Esophagus (tissue), 2 donors: Measurements from ENCODE around the gene ERGIC1. TPM values are rescaled to one million over a fixed set of nuclear protein-coding genes. Genes with fewer than 3 reads are reported as not detected.

ENCODE experiments used
- H3K27ac ChIP-seq, 2 donors: one replicate each; pipeline ENCODE4 v1.5.1; 2013; ENCODE audit warnings: low read depth in 2 of 2, mild to moderate bottlenecking in 2 of 2, inconsistent platforms in 1 of 2, low read length in 1 of 2, moderate library complexity in 1 of 2
- H3K27me3 ChIP-seq, 2 donors: one replicate each; pipeline ENCODE4 v1.6.1; 2013; ENCODE audit warnings: low read length in 2 of 2, control low read depth in 1 of 2, mild to moderate bottlenecking in 1 of 2; ENCODE audit not compliant: insufficient read depth in 2 of 2, control insufficient read depth in 1 of 2
- H3K36me3 ChIP-seq, 2 donors: one replicate each; pipeline ENCODE4 v1.6.1; 2013; ENCODE audit warnings: low read length in 1 of 2; ENCODE audit not compliant: control insufficient read depth in 2 of 2, insufficient read depth in 2 of 2
- H3K4me1 ChIP-seq, 2 donors: one replicate each; pipeline ENCODE4 v1.6.1; 2013; ENCODE audit warnings: low read length in 1 of 2; ENCODE audit not compliant: control insufficient read depth in 2 of 2, insufficient read depth in 2 of 2
- H3K4me3 ChIP-seq, 2 donors: one replicate each; pipeline ENCODE4 v1.5.1; 2013; ENCODE audit warnings: low read length in 2 of 2, mild to moderate bottlenecking in 2 of 2, low read depth in 1 of 2, moderate library complexity in 1 of 2
- H3K9me3 ChIP-seq, 2 donors: one replicate each; pipeline ENCODE4 v1.6.1; 2013; ENCODE audit warnings: mild to moderate bottlenecking in 2 of 2, low read depth in 1 of 2, low read length in 1 of 2, moderate library complexity in 1 of 2; ENCODE audit not compliant: control insufficient read depth in 2 of 2, insufficient read depth in 1 of 2
- WGBS, 2 donors: extraction: QIAGEN DNeasy Blood & Tissue Kit; methylation state at CpG; one replicate each; pipeline ENCODE4 v1.1.7; 2013; 5-methylcytosine and 5-hydroxymethylcytosine counted together
- polyA plus RNA-seq, 2 donors: library from polyadenylated mRNA; stranded (reverse); fragments of 200-250 nt; gene quantifications; one replicate each; pipeline ENCODE4 v1.2.3, GENCODE V29; 2013
- donor health status: healthy with polysubstance abuse.
- donor health status: Bipolar disorder and iron deficiency.

Gene ERGIC1
- polyA plus RNA-seq, 2 donors: 45.2 to 47.1 TPM

DNA sequence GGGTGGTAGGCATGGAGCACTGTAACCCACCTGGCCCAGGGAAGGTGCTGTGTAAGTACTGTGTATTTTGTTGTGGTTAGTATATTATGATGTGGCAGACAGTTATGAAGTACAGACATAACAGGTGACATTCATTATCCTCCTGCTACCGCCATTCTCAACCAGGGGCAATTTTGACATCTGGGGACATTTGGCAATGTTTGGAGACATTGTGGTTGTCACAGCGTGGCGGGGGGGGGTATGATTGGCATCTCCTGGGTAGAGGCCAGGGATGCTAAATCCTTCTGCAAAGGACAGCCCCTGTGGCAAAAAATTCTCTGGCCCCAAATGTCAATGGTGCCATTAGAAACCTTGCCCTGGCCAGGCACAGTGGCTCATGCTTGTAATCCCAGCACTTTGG, 115.4 kb downstream of the ERGIC1 start:
- H3K4me3 ChIP-seq: no peak overlapping the region
- 85 to 94% methylated on average over 3 of the region's 3 CpGs for WGBS, 2 donors
- no peak overlapping the region for H3K27ac ChIP-seq
- H3K36me3 ChIP-seq: peaks cover 0 to 29% of the 10 kb centered on the region in 2 donors
- H3K9me3 ChIP-seq: no peaks in the 10 kb centered on the region
- no peaks in the 10 kb centered on the region for H3K27me3 ChIP-seq
- H3K4me1 ChIP-seq: no peaks in the 10 kb centered on the region

DNA sequence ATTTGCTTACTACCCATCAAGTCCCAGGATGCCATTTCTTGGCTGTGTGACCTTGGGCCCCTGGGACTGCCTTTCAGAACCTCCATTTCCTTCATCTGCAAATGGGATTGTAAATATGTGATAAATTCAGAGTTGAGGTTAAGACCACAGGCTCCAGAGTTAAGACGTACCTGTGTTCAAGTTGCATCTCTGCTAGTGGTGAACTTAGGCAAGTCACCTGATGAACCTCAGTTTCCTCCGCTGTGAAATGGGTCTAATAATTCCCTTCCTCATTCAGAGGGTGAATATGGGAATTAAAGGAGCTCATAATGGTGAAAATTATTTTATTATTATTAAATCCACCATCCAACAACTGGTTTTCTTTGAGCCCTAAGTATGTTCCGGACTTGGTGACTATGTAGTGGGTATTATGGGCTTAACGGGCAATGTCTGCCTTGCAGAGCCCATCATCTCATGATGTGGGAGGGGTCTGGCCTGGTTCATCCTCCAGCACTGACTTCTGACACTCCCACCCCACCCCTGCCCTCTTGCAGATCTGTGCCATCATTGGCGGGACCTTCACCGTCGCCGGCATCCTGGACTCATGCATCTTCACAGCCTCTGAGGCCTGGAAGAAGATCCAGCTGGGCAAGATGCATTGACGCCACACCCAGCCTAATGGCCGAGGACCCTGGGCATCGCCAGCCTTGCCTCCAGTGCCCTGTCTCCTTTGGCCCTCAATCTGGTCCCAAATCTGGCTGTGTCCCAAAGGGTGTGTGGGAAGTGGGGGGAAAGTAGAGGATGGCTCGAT, 116.3 kb downstream of the ERGIC1 start:
- Histone ChIP-seq H3K27ac (no peak overlapping the region), H3K36me3 (peaks cover 0 to 25% of the 10 kb centered on the region in 2 donors), H3K4me1 (no peaks in the 10 kb centered on the region), H3K9me3 (no peaks in the 10 kb centered on the region), H3K4me3 (no peak overlapping the region), H3K27me3 (no peaks in the 10 kb centered on the region)
- 92 to 95% methylated on average over 12 of the region's 12 CpGs for WGBS, 2 donors

DNA sequence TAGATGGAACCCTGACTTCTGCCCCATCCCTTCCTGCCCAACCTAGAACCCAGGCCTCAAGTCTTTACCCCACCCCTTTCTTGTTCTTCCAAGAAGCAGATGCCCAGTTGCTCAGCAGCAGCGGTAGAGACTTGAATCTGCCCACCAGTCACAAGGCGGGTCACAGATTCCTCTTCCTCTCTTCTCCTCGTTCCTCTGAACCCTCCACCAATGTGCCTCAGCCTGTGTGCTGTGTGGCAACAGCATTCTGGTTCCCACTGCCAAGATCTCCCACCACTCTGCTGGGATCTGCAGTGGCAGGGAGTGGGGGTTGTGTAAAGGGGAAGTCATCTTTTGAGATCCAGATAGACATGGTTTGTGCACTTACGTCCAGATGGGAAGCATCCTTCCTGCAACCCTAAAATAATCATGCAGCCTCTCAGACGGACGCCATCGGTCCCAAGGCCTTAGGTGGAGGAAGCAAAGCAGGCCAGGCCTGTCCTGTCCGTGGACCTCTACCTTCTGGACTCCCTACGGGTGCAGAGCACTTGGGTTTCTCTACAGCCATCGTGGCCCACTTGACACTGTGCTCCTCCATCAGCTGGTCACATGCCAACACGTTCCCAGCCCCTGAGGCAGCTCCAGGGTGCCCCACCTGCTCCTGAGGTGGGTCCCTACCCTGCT, 117.5 kb downstream of the ERGIC1 start:
- Histone ChIP-seq H3K4me1 (no peaks in the 10 kb centered on the region), H3K27me3 (no peaks in the 10 kb centered on the region), H3K36me3 (peaks cover 0 to 17% of the 10 kb centered on the region in 2 donors), H3K4me3 (no peak overlapping the region), H3K9me3 (no peaks in the 10 kb centered on the region), H3K27ac (peak overlapping the region in 1 of 2 donors; percentile 34)
- WGBS, 2 donors: 82 to 90% methylated on average over 11 of the region's 11 CpGs

GRCh38 chr5:172952034-172952511, 118.0 kb downstream of the ERGIC1 start:
- no peak overlapping the region for H3K27ac ChIP-seq
- H3K9me3 ChIP-seq: no peaks in the 10 kb centered on the region
- no peak overlapping the region for H3K4me3 ChIP-seq
- H3K36me3 ChIP-seq: peaks cover 0 to 15% of the 10 kb centered on the region in 2 donors
- no peaks in the 10 kb centered on the region for H3K27me3 ChIP-seq
- 77 to 78% methylated on average over 4 of the region's 4 CpGs for WGBS, 2 donors
- no peaks in the 10 kb centered on the region for H3K4me1 ChIP-seq

GRCh38 chr5:172953776-172954675, 120.0 kb downstream of the ERGIC1 start:
- H3K9me3 ChIP-seq: no peaks in the 10 kb centered on the region
- WGBS, 2 donors: 64 to 67% methylated on average over 15 of the region's 15 CpGs
- H3K27me3 ChIP-seq: no peaks in the 10 kb centered on the region
- H3K4me1 ChIP-seq: no peaks in the 10 kb centered on the region
- no peak overlapping the region for H3K27ac ChIP-seq
- H3K4me3 ChIP-seq: no peak overlapping the region
- H3K36me3 ChIP-seq: peaks cover 0 to 15% of the 10 kb centered on the region in 2 donors

DNA sequence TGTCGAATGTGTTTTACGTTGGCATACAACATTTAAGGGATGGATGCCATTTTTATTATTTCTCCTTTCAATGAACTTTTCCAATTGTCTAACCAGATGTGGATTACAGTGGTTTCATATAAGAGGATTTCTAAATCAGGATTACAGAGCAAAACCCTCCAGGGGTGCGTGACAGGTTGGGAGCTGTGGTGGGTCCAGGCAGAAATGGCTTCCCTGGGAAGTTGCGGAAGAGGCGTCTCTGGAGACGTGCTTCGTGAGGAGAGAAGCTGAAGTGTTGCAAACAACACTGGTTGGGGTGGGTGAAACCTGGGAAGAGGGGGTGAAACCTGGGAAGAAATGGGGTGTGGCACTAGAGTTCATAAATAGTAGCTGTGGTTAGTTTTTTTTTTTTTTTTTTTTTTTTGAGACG, 120.7 kb downstream of the ERGIC1 start:
- Histone ChIP-seq H3K27ac (no peak overlapping the region), H3K4me1 (no peaks in the 10 kb centered on the region), H3K9me3 (peaks cover 0 to 3% of the 10 kb centered on the region in 2 donors), H3K27me3 (no peaks in the 10 kb centered on the region), H3K4me3 (no peak overlapping the region), H3K36me3 (peaks cover 0 to 15% of the 10 kb centered on the region in 2 donors)
- 86 to 88% methylated on average over 7 to 8 of the region's 8 CpGs for WGBS, 2 donors

GRCh38 chr5:172956228-172956627, 122.2 kb downstream of the ERGIC1 start:
- Histone ChIP-seq H3K4me3 (no peak overlapping the region), H3K9me3 (peaks cover 0 to 3% of the 10 kb centered on the region in 2 donors), H3K36me3 (peaks cover 0 to 7% of the 10 kb centered on the region in 2 donors), H3K27me3 (no peaks in the 10 kb centered on the region), H3K27ac (no peak overlapping the region), H3K4me1 (peaks cover 0 to 2% of the 10 kb centered on the region in 2 donors)
- 73 to 78% methylated on average over 3 of the region's 3 CpGs for WGBS, 2 donors

DNA sequence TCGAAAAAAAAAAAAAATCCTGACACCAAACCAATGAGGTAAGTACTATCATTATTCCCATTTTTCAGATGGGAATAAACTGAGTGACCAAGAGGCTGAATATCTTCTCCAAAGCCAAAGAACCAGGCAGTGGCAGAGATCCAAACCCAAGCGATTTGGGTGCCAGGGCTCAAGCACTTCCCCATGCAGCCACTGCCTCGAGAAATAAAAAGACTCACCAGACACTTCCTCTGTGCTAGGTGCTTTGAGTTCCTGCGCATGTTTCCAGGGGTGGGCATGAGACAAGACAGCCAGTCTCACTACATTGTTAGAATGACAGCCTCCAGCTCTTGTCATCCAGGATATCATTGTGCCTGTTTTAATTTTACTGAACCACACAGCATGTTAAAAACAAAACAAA, 122.9 kb downstream of the ERGIC1 start:
- WGBS, 2 donors: 68 to 73% methylated on average over 4 of the region's 4 CpGs
- Histone ChIP-seq H3K27ac (no peak overlapping the region), H3K27me3 (no peaks in the 10 kb centered on the region), H3K4me3 (no peak overlapping the region), H3K9me3 (peaks cover 0 to 3% of the 10 kb centered on the region in 2 donors), H3K36me3 (peaks cover 0 to under 1% of the 10 kb centered on the region in 2 donors), H3K4me1 (peaks cover 0 to 2% of the 10 kb centered on the region in 2 donors)

GRCh38 chr5:172957458-172957857, 123.4 kb downstream of the ERGIC1 start:
- WGBS, 2 donors: 62 to 75% methylated on average over 5 of the region's 5 CpGs
- Histone ChIP-seq H3K27ac (no peak overlapping the region), H3K27me3 (no peaks in the 10 kb centered on the region), H3K4me1 (peaks cover 0 to 2% of the 10 kb centered on the region in 2 donors), H3K9me3 (peaks cover 0 to 3% of the 10 kb centered on the region in 2 donors), H3K4me3 (no peak overlapping the region), H3K36me3 (no peaks in the 10 kb centered on the region)
